H9 (cell line): Measurements from ENCODE around the gene UBTF. TPM values are rescaled to one million over a fixed set of nuclear protein-coding genes. Genes with fewer than 3 reads are reported as not detected.

Experiments
- DNase-seq: peaks from one replicate; pipeline ENCODE4 v3.0.0-alpha.2; 2017
- H2AFZ ChIP-seq: one replicate; pipeline ENCODE4 v1.6.1; 2013; ENCODE audit warnings: mild to moderate bottlenecking, low read length, control low read depth, moderate library complexity
- H2AK5ac ChIP-seq: 2 replicates; pipeline ENCODE4 v1.6.1; 2013; ENCODE audit warnings: low read length, control low read depth, mixed read lengths; ENCODE audit not compliant: insufficient read length
- H2BK120ac ChIP-seq: one replicate; pipeline ENCODE4 v1.6.1; 2013; ENCODE audit warnings: low read depth, mild to moderate bottlenecking, low read length, control low read depth, inconsistent platforms; ENCODE audit not compliant: poor library complexity, severe bottlenecking
- H2BK12ac ChIP-seq: 2 replicates; pipeline ENCODE4 v1.6.1; 2013; ENCODE audit warnings: low read length, control low read depth, mixed read lengths, low read depth; ENCODE audit not compliant: insufficient read length
- H2BK15ac ChIP-seq: 2 replicates; pipeline ENCODE4 v1.6.1; 2013; ENCODE audit warnings: low read depth, low read length, control low read depth
- H2BK20ac ChIP-seq: one replicate; pipeline ENCODE4 v1.6.1; 2013; ENCODE audit warnings: low read depth, mild to moderate bottlenecking, low read length, control low read depth, inconsistent platforms; ENCODE audit not compliant: poor library complexity, severe bottlenecking
- H2BK5ac ChIP-seq: 2 replicates; pipeline ENCODE4 v1.6.1; 2013; ENCODE audit warnings: low read length, control low read depth, mixed read lengths; ENCODE audit not compliant: insufficient read length
- H3K14ac ChIP-seq: 2 replicates; pipeline ENCODE4 v1.6.1; 2013; ENCODE audit warnings: low read length, control low read depth; ENCODE audit not compliant: insufficient read depth
- H3K18ac ChIP-seq: 2 replicates; pipeline ENCODE4 v1.6.1; 2013; ENCODE audit warnings: low read depth, mild to moderate bottlenecking, mixed read lengths, low read length, control low read depth; ENCODE audit not compliant: insufficient read length
- H3K23ac ChIP-seq: 2 replicates; pipeline ENCODE4 v1.6.1; 2013; ENCODE audit warnings: low read length, control low read depth, mixed read lengths, low read depth; ENCODE audit not compliant: insufficient read length
- H3K23me2 ChIP-seq: 2 replicates; pipeline ENCODE4 v1.6.1; 2013; ENCODE audit warnings: low read depth, mild to moderate bottlenecking, mixed read lengths, low read length, control low read depth; ENCODE audit not compliant: insufficient read length, poor library complexity, severe bottlenecking
- H3K27ac ChIP-seq: 2 replicates; pipeline ENCODE4 v1.5.1; 2013; ENCODE audit warnings: low read length, control low read depth, mixed read lengths, low read depth; ENCODE audit not compliant: insufficient read length
- H3K27me3 ChIP-seq: 2 replicates; pipeline ENCODE4 v1.6.1; 2013; ENCODE audit warnings: low read length, control low read depth, inconsistent platforms; ENCODE audit not compliant: insufficient read depth
- H3K4ac ChIP-seq: 2 replicates; pipeline ENCODE4 v1.6.1; 2013; ENCODE audit warnings: low read depth, mild to moderate bottlenecking, control low read depth, inconsistent platforms, low read length, moderate library complexity
- H3K4me1 ChIP-seq: 2 replicates; pipeline ENCODE4 v1.6.1; 2013; ENCODE audit warnings: low read length, control low read depth, inconsistent platforms; ENCODE audit not compliant: insufficient read depth
- H3K4me2 ChIP-seq: 2 replicates; pipeline ENCODE4 v1.6.1; 2013; ENCODE audit warnings: low read length, control low read depth, mixed read lengths; ENCODE audit not compliant: insufficient read length, insufficient read depth
- H3K56ac ChIP-seq: 2 replicates; pipeline ENCODE4 v1.6.1; 2013; ENCODE audit warnings: low read depth, mild to moderate bottlenecking, mixed read lengths, low read length, control low read depth; ENCODE audit not compliant: insufficient read length
- H3K79me1 ChIP-seq: 2 replicates; pipeline ENCODE4 v1.6.1; 2013; ENCODE audit warnings: low read depth, mild to moderate bottlenecking, moderate library complexity, low read length, control low read depth, inconsistent platforms; ENCODE audit not compliant: insufficient read depth, poor library complexity, severe bottlenecking
- H3K79me2 ChIP-seq: 2 replicates; pipeline ENCODE4 v1.6.1; 2013; ENCODE audit warnings: low read length, control low read depth, inconsistent platforms; ENCODE audit not compliant: insufficient read depth
- H3K9ac ChIP-seq: 2 replicates; pipeline ENCODE4 v1.6.1; 2013; ENCODE audit warnings: low read length, control low read depth, mixed read lengths; ENCODE audit not compliant: insufficient read length; ENCODE audit errors: extremely low read depth
- H3K9me3 ChIP-seq: one replicate; pipeline ENCODE4 v1.6.1; 2013; ENCODE audit warnings: low read depth, low read length, inconsistent platforms; ENCODE audit not compliant: control insufficient read depth
- H3T11ph ChIP-seq: one replicate; pipeline ENCODE4 v1.6.1; 2013; ENCODE audit warnings: mild to moderate bottlenecking, low read length, control low read depth, inconsistent platforms
- H4K20me1 ChIP-seq: one replicate; pipeline ENCODE4 v1.6.1; 2013; ENCODE audit not compliant: control insufficient read depth, insufficient read length, insufficient read depth
- H4K5ac ChIP-seq: 2 replicates; pipeline ENCODE4 v1.6.1; 2013; ENCODE audit warnings: low read depth, mild to moderate bottlenecking, mixed read lengths, low read length, control low read depth; ENCODE audit not compliant: insufficient read length
- H4K8ac ChIP-seq: replicated peaks from 2 replicates; pipeline ENCODE4 v1.6.1; 2013; ENCODE audit warnings: low read length, control low read depth, mixed read lengths, low read depth; ENCODE audit not compliant: insufficient read length
- H4K91ac ChIP-seq: 2 replicates; pipeline ENCODE4 v1.6.1; 2013; ENCODE audit warnings: low read depth, mild to moderate bottlenecking, moderate library complexity, mixed read lengths, low read length, control low read depth; ENCODE audit not compliant: insufficient read length
- H3K27ac Mint-ChIP-seq, 3 experiments: 2 replicates in 2 of 3; 3 replicates in 1 of 3; pipeline ENCODE4 v1.8.0; 2020 to 2021; ENCODE audit warnings: mixed read lengths in 3 of 3, mild to moderate bottlenecking in 1 of 3, moderate library complexity in 1 of 3
- H3K27me3 Mint-ChIP-seq: 2 replicates; pipeline ENCODE4 v1.8.0; 2021; ENCODE audit warnings: low read depth, mild to moderate bottlenecking, moderate library complexity, mixed read lengths
- H3K36me3 Mint-ChIP-seq, 3 experiments: 2 replicates in 2 of 3; 3 replicates in 1 of 3; pipeline ENCODE4 v1.8.0; 2020 to 2021; ENCODE audit warnings: low read depth in 3 of 3, mixed read lengths in 3 of 3; ENCODE audit not compliant: insufficient read depth in 1 of 3
- H3K4me1 Mint-ChIP-seq, 2 experiments: 2 replicates each; pipeline ENCODE4 v1.8.0; 2020; ENCODE audit warnings: mixed read lengths in 2 of 2
- H3K4me3 Mint-ChIP-seq, 2 experiments: 2 replicates in 1 of 2; 3 replicates in 1 of 2; pipeline ENCODE4 v1.8.0; 2020 to 2021; ENCODE audit warnings: mild to moderate bottlenecking in 2 of 2, mixed read lengths in 2 of 2, moderate library complexity in 1 of 2
- H3K9me3 Mint-ChIP-seq, 2 experiments: 2 replicates in 1 of 2; 3 replicates in 1 of 2; pipeline ENCODE4 v1.8.0; 2020; ENCODE audit warnings: mild to moderate bottlenecking in 2 of 2, mixed read lengths in 2 of 2, moderate library complexity in 1 of 2
- CTCF ChIP-seq: fragments of 200-600 bp; sonication (generic); conservative IDR thresholded peaks from 3 replicates; pipeline ENCODE4 v1.8.0; 2021; ENCODE audit warnings: antibody characterized with exemption, mild to moderate bottlenecking
- WGBS: extraction: QIAGEN DNeasy Blood & Tissue Kit; methylation state at CpG from one replicate; pipeline ENCODE4 v1.1.7; 2013; ENCODE audit warnings: missing lambda C conversion rate, low lambda C conversion rate, mixed read lengths; ENCODE audit not compliant: insufficient read length; ENCODE audit errors: extremely low coverage; 5-methylcytosine and 5-hydroxymethylcytosine counted together
- total RNA-seq: library from RNA; stranded (reverse); gene quantifications from 2 replicates; pipeline ENCODE4 v1.2.1, GENCODE V29; 2021

Gene UBTF
- total RNA-seq, 1 experiment from 2014 or later, result 151 TPM

GRCh38 chr17:44198721-44199552 lies 20.5 kb downstream of the UBTF start:
- Mint-ChIP-seq H3K27me3 (no peaks in the 10 kb centered on the region; the same call in 1 of the 2 replicates), H3K9me3 (no peaks in the 10 kb centered on the region), H3K4me3 (peak overlapping the region; percentile 77 to 81), H3K36me3 (peaks cover 24 to 43% (median 42%) of the 10 kb centered on the region in 3 experiments; a peak in 6 of 7 replicates), H3K4me1 (peaks cover 27% of the 10 kb centered on the region in 2 experiments), H3K27ac (peak overlapping the region in 1 of 3 experiments; percentile 49; a peak in 2 of 7 replicates)
- no CpG with 5 or more reads among the region's 68 CpGs for WGBS
- Histone ChIP-seq H4K91ac (no peak overlapping the region), H2BK5ac (no peak overlapping the region), H3K56ac (no peak overlapping the region), H3K79me2 (peaks cover 4% of the 10 kb centered on the region; the same call in 1 of the 2 replicates), H4K5ac (no peak overlapping the region), H3K79me1 (no peaks in the 10 kb centered on the region), H4K8ac (no peak overlapping the region), H2BK15ac (no peak overlapping the region), H2BK12ac (no peak overlapping the region), H3K9me3 (no peaks in the 10 kb centered on the region), H3K23ac (no peak overlapping the region), H3K18ac (no peak overlapping the region), H2AK5ac (no peak overlapping the region), H3K9ac (peak overlapping the region; percentile 54), H3K4ac (no peak overlapping the region), H2AFZ (no peak overlapping the region), H2BK20ac (no peak overlapping the region), H3K23me2 (peaks cover 6% of the 10 kb centered on the region), H4K20me1 (no peaks in the 10 kb centered on the region), H3K4me1 (0 out of 2 replicates have a peak, but pooled peaks cover 2% of the 10 kb centered on the region), H3K4me2 (peak overlapping the region; percentile 47), H2BK120ac (no peak overlapping the region), H3T11ph (no peak overlapping the region), H3K27me3 (no peaks in the 10 kb centered on the region), H3K27ac (no peak overlapping the region), H3K14ac (no peak overlapping the region)
- TF ChIP-seq CTCF, result no peak
- DNase-seq, result peak; percentile 80
